H1 (cell line): ENCODE measurements around the gene NIPAL1. TPM values are rescaled to one million over a fixed set of nuclear protein-coding genes. Genes with fewer than 3 reads are reported as not detected.

ENCODE experiments used
- CTCF ChIA-PET: fragments of 300-600 bp; sonication (Branson Sonifier 250); formaldehyde crosslinking; loops from one replicate; lab custom pipeline; 2021; ENCODE audit not compliant: partially characterized antibody; lab: Charles Lee
- POLR2A ChIA-PET: fragments of 300-600 bp; sonication (Branson Sonifier 250); formaldehyde crosslinking; loops from one replicate; lab custom pipeline; 2021; ENCODE audit warnings: inconsistent platforms; ENCODE audit not compliant: partially characterized antibody; lab: Charles Lee
- DNase-seq, 2 experiments: peaks; one replicate each; pipeline versions ENCODE4 v3.0.0 to v3.0.0-alpha.2; 2010 to 2022; ENCODE audit warnings: low spot score in 2 of 2, low read depth in 1 of 2, mixed read lengths in 1 of 2
- FAIRE-seq: peaks from 2 replicates; lab custom pipeline; 2011; peaks lifted over from hg19 to GRCh38; lab: Jason Lieb, UNC
- H2AFZ ChIP-seq: 2 replicates; pipeline ENCODE4 v1.8.1; 2012; ENCODE audit warnings: low read length, inconsistent platforms
- H2AK5ac ChIP-seq: 2 replicates; pipeline ENCODE4 v1.6.1; 2013; ENCODE audit warnings: low read depth, low read length
- H2BK120ac ChIP-seq: replicated peaks from 2 replicates; pipeline ENCODE3; 2013; ENCODE audit warnings: low read depth, low read length, inconsistent platforms
- H2BK12ac ChIP-seq: 2 replicates; pipeline ENCODE4 v1.6.1; 2013; ENCODE audit warnings: low read depth, low read length
- H2BK15ac ChIP-seq: 2 replicates; pipeline ENCODE4 v1.6.1; 2013; ENCODE audit warnings: low read length
- H2BK20ac ChIP-seq: 2 replicates; pipeline ENCODE4 v1.6.1; 2013; ENCODE audit warnings: low read length
- H2BK5ac ChIP-seq: 2 replicates; pipeline ENCODE4 v1.6.1; 2013; ENCODE audit warnings: low read depth, low read length
- H3K14ac ChIP-seq: 2 replicates; pipeline ENCODE4 v1.6.1; 2013; ENCODE audit warnings: inconsistent platforms; ENCODE audit not compliant: insufficient read length
- H3K18ac ChIP-seq: 2 replicates; pipeline ENCODE4 v1.6.1; 2013; ENCODE audit warnings: low read length; ENCODE audit errors: extremely low read depth
- H3K23ac ChIP-seq: 2 replicates; pipeline ENCODE4 v1.6.1; 2013; ENCODE audit warnings: inconsistent platforms; ENCODE audit not compliant: insufficient read length
- H3K23me2 ChIP-seq: 2 replicates; pipeline ENCODE4 v1.6.1; 2013; ENCODE audit warnings: low read depth, low read length
- H3K27ac ChIP-seq: 2 replicates; pipeline ENCODE4 v1.6.1; 2011; ENCODE audit warnings: low read depth, low read length, inconsistent platforms
- H3K27me3 ChIP-seq, 4 experiments: replicated peaks in 1 of 4; 1 replicate in 1 of 4; 2 replicates in 3 of 4; pipeline versions ENCODE4 v1.6.1 to v1.8.1; 2011 to 2013; ENCODE audit warnings: low read length in 3 of 4, mild to moderate bottlenecking in 3 of 4, inconsistent platforms in 2 of 4, mixed read lengths in 2 of 4, moderate library complexity in 1 of 4; ENCODE audit not compliant: control insufficient read depth in 3 of 4, insufficient read depth in 3 of 4; ENCODE audit errors: extremely low read depth in 1 of 4
- H3K36me3 ChIP-seq, 4 experiments: 2 replicates each; pipeline versions ENCODE4 v1.6.1 to v1.8.1; 2011 to 2013; ENCODE audit warnings: mild to moderate bottlenecking in 4 of 4, low read length in 3 of 4, moderate library complexity in 2 of 4, control low read depth in 1 of 4, inconsistent platforms in 1 of 4; ENCODE audit not compliant: insufficient read depth in 4 of 4, control insufficient read depth in 2 of 4
- H3K4ac ChIP-seq: replicated peaks from 2 replicates; pipeline ENCODE3; 2013; ENCODE audit warnings: low read length, low read depth, mixed read lengths, inconsistent platforms; ENCODE audit not compliant: insufficient read length
- H3K4me1 ChIP-seq, 4 experiments: replicated peaks in 1 of 4; 1 replicate in 1 of 4; 2 replicates in 3 of 4; pipeline versions ENCODE4 v1.6.1 to v1.8.1; 2011 to 2013; ENCODE audit warnings: low read length in 3 of 4, inconsistent platforms in 2 of 4, mixed read lengths in 1 of 4; ENCODE audit not compliant: insufficient read depth in 4 of 4, control insufficient read depth in 3 of 4
- H3K4me2 ChIP-seq, 2 experiments: 2 replicates each; pipeline versions ENCODE4 v1.6.1 to v1.8.1; 2011 to 2013; ENCODE audit warnings: low read depth in 2 of 2, low read length in 2 of 2, control low read depth in 1 of 2, inconsistent platforms in 1 of 2, mild to moderate bottlenecking in 1 of 2; ENCODE audit not compliant: insufficient read depth in 1 of 2
- H3K4me3 ChIP-seq, 4 experiments: fragments of 200-600, 300-600 bp in 1 of 4; sonication (generic), shearing (Covaris generic), sonication (Bioruptor Twin) in 1 of 4; 2 replicates each; pipeline versions ENCODE4 v1.5.1 to v1.8.1; 2011 to 2016; ENCODE audit warnings: low read length in 4 of 4, low read depth in 3 of 4, control low read depth in 2 of 4, inconsistent platforms in 2 of 4, mild to moderate bottlenecking in 2 of 4, mixed read lengths in 1 of 4, moderate library complexity in 1 of 4; ENCODE audit not compliant: insufficient read depth in 2 of 4; ENCODE audit errors: extremely low read depth in 1 of 4
- H3K56ac ChIP-seq: replicated peaks from 2 replicates; pipeline ENCODE3; 2013; ENCODE audit warnings: low read depth, mild to moderate bottlenecking, mixed read lengths, low read length, inconsistent platforms; ENCODE audit not compliant: insufficient read length
- H3K79me1 ChIP-seq: 2 replicates; pipeline ENCODE4 v1.6.1; 2013; ENCODE audit warnings: low read depth, low read length, control low read depth
- H3K79me2 ChIP-seq, 2 experiments: 2 replicates each; pipeline versions ENCODE4 v1.6.1 to v1.8.1; 2012 to 2013; ENCODE audit warnings: low read length in 2 of 2, mild to moderate bottlenecking in 2 of 2, inconsistent platforms in 1 of 2; ENCODE audit not compliant: insufficient read depth in 2 of 2, control insufficient read depth in 1 of 2
- H3K9ac ChIP-seq, 4 experiments: replicated peaks in 1 of 4; 1 replicate in 1 of 4; 2 replicates in 3 of 4; pipeline versions ENCODE4 v1.6.1 to v1.8.1; 2011 to 2013; ENCODE audit warnings: low read depth in 3 of 4, low read length in 3 of 4, control low read depth in 2 of 4, mild to moderate bottlenecking in 2 of 4, moderate library complexity in 2 of 4, inconsistent platforms in 1 of 4; ENCODE audit errors: extremely low read depth in 1 of 4
- H3K9me3 ChIP-seq, 2 experiments: 2 replicates each; pipeline versions ENCODE4 v1.6.1 to v1.8.1; 2012 to 2013; ENCODE audit warnings: mild to moderate bottlenecking in 2 of 2, moderate library complexity in 2 of 2, control low read depth in 1 of 2, inconsistent platforms in 1 of 2, low read depth in 1 of 2, low read length in 1 of 2, mixed read lengths in 1 of 2; ENCODE audit not compliant: insufficient read depth in 2 of 2
- H4K20me1 ChIP-seq, 2 experiments: replicated peaks in 1 of 2; 2 replicates each; pipeline versions ENCODE3 to v1.8.1; 2011 to 2013; ENCODE audit warnings: inconsistent platforms in 2 of 2, low read length in 2 of 2, mild to moderate bottlenecking in 1 of 2; ENCODE audit not compliant: insufficient read depth in 2 of 2, control insufficient read depth in 1 of 2
- H4K5ac ChIP-seq: 2 replicates; pipeline ENCODE4 v1.6.1; 2013; ENCODE audit warnings: low read length, low read depth, mixed read lengths, inconsistent platforms; ENCODE audit not compliant: insufficient read length
- H4K8ac ChIP-seq: 2 replicates; pipeline ENCODE4 v1.8.0; 2013; ENCODE audit warnings: mild to moderate bottlenecking, moderate library complexity, low read length, inconsistent platforms; ENCODE audit not compliant: insufficient read depth; ENCODE audit errors: extremely low read depth
- H4K91ac ChIP-seq: replicated peaks from 2 replicates; pipeline ENCODE3; 2013; ENCODE audit warnings: low read length, mixed read lengths, inconsistent platforms; ENCODE audit not compliant: insufficient read length
- CBX5 ChIP-seq: fragments of 300-800, 300-1000 bp; sonication (generic); IDR thresholded peaks from 2 replicates; pipeline ENCODE4 v1.7.1; 2016; ENCODE audit warnings: antibody characterized with exemption, low read length, low read depth
- POLR2A ChIP-seq, 2 experiments: IDR thresholded peaks; 1 replicate in 1 of 2; 2 replicates in 1 of 2; pipeline ENCODE4 v1.6.1; 2011; ENCODE audit warnings: low read depth in 2 of 2, low read length in 2 of 2, mild to moderate bottlenecking in 2 of 2; ENCODE audit errors: control extremely low read depth in 1 of 2
- RAD21 ChIP-seq, 2 experiments: IDR thresholded peaks in 1 of 2; conservative IDR thresholded peaks in 1 of 2; 2 replicates each; pipeline ENCODE4 v1.6.1; 2011; ENCODE audit warnings: low read depth in 2 of 2, low read length in 2 of 2, improper control_type of control experiment in 1 of 2, inconsistent platforms in 1 of 2, mild to moderate bottlenecking in 1 of 2, moderate library complexity in 1 of 2
- RNF2 ChIP-seq: fragments of 200-900, 300-1000 bp; sonication (generic); IDR thresholded peaks from 2 replicates; pipeline ENCODE4 v1.7.1; 2016; ENCODE audit warnings: borderline replicate concordance, low read depth, mild to moderate bottlenecking, antibody characterized with exemption, low read length; ENCODE audit not compliant: poor library complexity, severe bottlenecking; ENCODE audit errors: missing control alignments
- SRF ChIP-seq: IDR thresholded peaks from 2 replicates; pipeline ENCODE4 v1.6.1; 2011; ENCODE audit warnings: mild to moderate bottlenecking, low read depth, low read length, moderate library complexity
- TAF1 ChIP-seq: IDR thresholded peaks from 2 replicates; pipeline ENCODE4 v1.6.1; 2011; ENCODE audit warnings: mild to moderate bottlenecking, low read depth, low read length
- WGBS, 2 experiments: shearing (Covaris generic) in 1 of 2; methylation state at CpG; one replicate each; pipeline versions ENCODE4 v1.1.6 to v1.1.7; 2013 to 2015; ENCODE audit warnings: low lambda C conversion rate in 2 of 2, mixed read lengths in 2 of 2, inconsistent platforms in 1 of 2, low coverage in 1 of 2, missing lambda C conversion rate in 1 of 2; ENCODE audit not compliant: insufficient replicate concordance in 2 of 2, insufficient coverage in 1 of 2, insufficient read length in 1 of 2; ENCODE audit errors: extremely low coverage in 1 of 2, missing lambda C conversion rate in 1 of 2; 5-methylcytosine and 5-hydroxymethylcytosine counted together
- long read RNA-seq, 2 experiments: library from RNA in 1 of 2; library from capped mRNA in 1 of 2; stranded (forward); transcript quantifications; one replicate each; pipeline ENCODE4 v2.0.0, GENCODE V29; 2021; ENCODE audit warnings: inconsistent platforms in 1 of 2
- polyA minus RNA-seq, 3 experiments: library from RNA; depleted of rRNA, polyadenylated mRNA; stranded (reverse); fragments of >200 nt; gene quantifications; 1 replicate in 2 of 3; 2 replicates in 1 of 3; pipeline ENCODE4 v1.2.3, GENCODE V29; 2011
- polyA plus RNA-seq, 7 experiments: library from polyadenylated mRNA; depleted of rRNA in 3 of 7; stranded (reverse) in 5 of 7; unstranded in 2 of 7; fragments of >200 nt in 5 of 7; fragments of 200-250 nt in 2 of 7; gene quantifications; 1 replicate in 5 of 7; 2 replicates in 1 of 7; 4 replicates in 1 of 7; pipeline versions ENCODE4 v1.2.1 to v1.2.3, GENCODE V29; 2011 to 2013; ENCODE audit warnings: missing spikeins in 2 of 7, mixed read lengths in 2 of 7
- total RNA-seq: library from RNA; stranded (reverse); fragmentation: NEBNext Ultra II Directional; extraction: Animal tissue kit (Norgen Biotek cat#: 25700); gene quantifications from 2 replicates; pipeline ENCODE4 v1.2.1, GENCODE V29; 2021

The NIPAL1 gene
- 4.9 and 5.2 TPM in 2 replicates for total RNA-seq
- polyA plus RNA-seq (2011; rRNA removed) = 1.4 and 1.7 TPM in 2 replicates
- 1.7 TPM for polyA plus RNA-seq (2011; cell fraction: cytosol; rRNA removed)
- polyA plus RNA-seq (2011; cell fraction: nucleus; rRNA removed) = 1.6 TPM
- polyA plus RNA-seq (2012, experiment 1 of 2) = 1.9 to 2.9 TPM (median 2.3 TPM) in 4 replicates
- polyA plus RNA-seq (2012, experiment 2 of 2) = 0.64 TPM
- 4.7 TPM for polyA plus RNA-seq (2013, experiment 1 of 2)
- polyA plus RNA-seq (2013, experiment 2 of 2) = 5.0 TPM
- polyA minus RNA-seq (2011; rRNA and poly(A)+ RNA removed) = 4.0 and 5.5 TPM in 2 replicates
- polyA minus RNA-seq (2011; cell fraction: cytosol; rRNA and poly(A)+ RNA removed) = 2.3 TPM
- 6.6 TPM for polyA minus RNA-seq (2011; cell fraction: nucleus; rRNA and poly(A)+ RNA removed)
- long read RNA-seq, experiment 1, partial matches to known transcripts = 0 of 3 reads
- long read RNA-seq, experiment 1, other reads (novel, unspliced or antisense) = 3 of 3 reads
- long read RNA-seq, experiment 2, full-length matches to known transcripts = 2 of 7 reads
- long read RNA-seq, experiment 2, partial matches to known transcripts = 1 of 7 reads
- long read RNA-seq, experiment 2, other reads (novel, unspliced or antisense) = 4 of 7 reads

GRCh38 chr4:48016141-48017107, at the start of gene NIPAL1, which contains the start of gene CNGA1:
Gene NIPAL1 (plus strand): TSS chr4:48016772. CDS start chr4:48016840, 68 bp downstream.
Gene CNGA1 (minus strand): TSS chr4:48016681. CDS start chr4:47952689, 63,992 bp downstream.
- ChIA-PET POLR2A (interaction anchor here (1.2 kb wide), 1 partner anchor 8 kb away, joined by 4 read pairs; no protein-coding TSS in a partner anchor), CTCF (interaction anchor here (1.0 to 2.3 kb wide), 3 partner anchors 14 to 92 kb away, joined by 3 to 8 read pairs (median 3); no protein-coding TSS in a partner anchor)
- Histone ChIP-seq H3K79me2 (no peaks in the 10 kb centered on the region), H3K23ac (no peak within 1 kb of the TSS), H2BK12ac (peak within 1 kb of the TSS; percentile 20; the same call in 1 of the 2 replicates), H3K4ac (peak within 1 kb of the TSS; percentile 61), H3K27me3 (peaks cover 0 to 14% (median 6%) of the 10 kb centered on the region in 4 experiments; a peak in 5 of 7 replicates), H4K91ac (no peak within 1 kb of the TSS), H3K4me3 (peak within 1 kb of the TSS; percentile 46 to 93 (median 84)), H3K56ac (peak within 1 kb of the TSS; percentile 83), H3K79me1 (no peaks in the 10 kb centered on the region), H4K20me1 (no peaks in the 10 kb centered on the region), H3K4me2 (peak within 1 kb of the TSS; percentile 73 to 100), H3K36me3 (no peaks in the 10 kb centered on the region), H4K5ac (peak within 1 kb of the TSS; percentile 19), H2BK15ac (no peak within 1 kb of the TSS), H2BK120ac (no peak within 1 kb of the TSS), H3K23me2 (peaks cover 6% of the 10 kb centered on the region; the same call in 1 of the 2 replicates), H3K4me1 (peaks cover 0 to 2% (median 0%) of the 10 kb centered on the region in 4 experiments; a peak in 1 of 7 replicates), H3K9me3 (0 out of 4 replicates have a peak, but pooled peaks cover 0 to 1% of the 10 kb centered on the region in 2 experiments), H2AK5ac (no peak within 1 kb of the TSS), H2BK5ac (no peak within 1 kb of the TSS; the same call in 1 of the 2 replicates), H3K9ac (peak within 1 kb of the TSS in 3 of 4 experiments; percentile 42 to 63 (median 43); a peak in 6 of 7 replicates), H3K14ac (no peak within 1 kb of the TSS), H2BK20ac (no peak within 1 kb of the TSS), H2AFZ (peak within 1 kb of the TSS; percentile 99), H3K27ac (no peak within 1 kb of the TSS), H4K8ac (no peak within 1 kb of the TSS; the same call in 1 of the 2 replicates), H3K18ac (peak within 1 kb of the TSS; percentile 71; the same call in 1 of the 2 replicates)
- 2% methylated on average over 55 of the region's 60 CpGs; no CpG with 5 or more reads in 1 of the 2 experiments for WGBS, 2 experiments
- FAIRE-seq = no peak
- DNase-seq = peak; percentile 61 to 93
- 0 out of 3 replicates have a peak, but pooled peaks of 1 of the 2 experiments have one; percentile 36 for TF ChIP-seq POLR2A (IDR thresholded peaks at IDR 0.05; ENCODE audit: control extremely low read depth in 1 of 2, low read depth in 2 of 2, low read length in 2 of 2)
- 0 out of 2 replicates have a peak, but pooled peaks have one; percentile 27 for TF ChIP-seq TAF1
- TF ChIP-seq CBX5 = no peak
- no peak for TF ChIP-seq SRF
- no peak for TF ChIP-seq RNF2
- TF ChIP-seq RAD21 (IDR thresholded peaks at IDR 0.05 in 1 of 2, conservative IDR thresholded peaks at IDR 0.05 in 1 of 2; ENCODE audit: low read depth in 2 of 2, low read length in 2 of 2) = 0 out of 4 replicates have a peak, but pooled peaks of 1 of the 2 experiments have one; percentile 23
